ENCODE measurements around the gene SLC9A3.
"Not testable (repeated sequence)": the region's sequence is repeated elsewhere in the genome, so short reads cannot be mapped to it uniquely, and the experiment has no call there.

Gene SLC9A3

GRCh38 chr5:523441-524222 is 617 bp downstream of the SLC9A3 start:
- no peak for DNase-seq

GRCh38 chr5:522899-523440 is 1.3 kb downstream of the SLC9A3 start:
- no peak for DNase-seq

GRCh38 chr5:522116-522515 is 2.1 kb downstream of the SLC9A3 start:
- no peak for DNase-seq

- no peak for DNase-seq
Observed at GRCh38 chr5:521680-522079, 2.6 kb downstream of the SLC9A3 start.

GRCh38 chr5:520850-521226 is 3.4 kb downstream of the SLC9A3 start:
- no peak for DNase-seq

- no peak for DNase-seq
Observed at GRCh38 chr5:520196-520849, 3.9 kb downstream of the SLC9A3 start.

- DNase-seq = no peak
Observed at GRCh38 chr5:518721-519120, 5.5 kb downstream of the SLC9A3 start.

GRCh38 chr5:517535-518100 is 6.6 kb downstream of the SLC9A3 start:
- no peak for DNase-seq

- no peak for DNase-seq
Observed at GRCh38 chr5:516980-517379, 7.3 kb downstream of the SLC9A3 start.

- no peak for DNase-seq
Observed at GRCh38 chr5:516338-516925, 7.8 kb downstream of the SLC9A3 start.

- no peak for DNase-seq
Observed at GRCh38 chr5:515273-515836, 8.9 kb downstream of the SLC9A3 start.

GRCh38 chr5:514673-515072 is 9.6 kb downstream of the SLC9A3 start:
- no peak for DNase-seq

- no peak for DNase-seq
Observed at GRCh38 chr5:514101-514485, 10.2 kb downstream of the SLC9A3 start.

GRCh38 chr5:513216-514100 is 10.8 kb downstream of the SLC9A3 start:
- DNase-seq = no peak

GRCh38 chr5:511476-511875 is 12.8 kb downstream of the SLC9A3 start:
- DNase-seq = no peak

- DNase-seq = no peak
Observed at GRCh38 chr5:510521-510920, 13.7 kb downstream of the SLC9A3 start.

- DNase-seq = no peak
Observed at GRCh38 chr5:509611-510185, 14.6 kb downstream of the SLC9A3 start.

- not testable (repeated sequence) for DNase-seq
Observed at GRCh38 chr5:507986-508575, 16.2 kb downstream of the SLC9A3 start.

- DNase-seq = no peak
Observed at GRCh38 chr5:505951-506525, 18.2 kb downstream of the SLC9A3 start.

- no peak for DNase-seq
Observed at GRCh38 chr5:504326-505154, 19.7 kb downstream of the SLC9A3 start.

Measured in NCI-H1048 (cell line).